Panc1 (cell line): Measurements from ENCODE around the gene NEK5. TPM values are rescaled to one million over a fixed set of nuclear protein-coding genes. Genes with fewer than 3 reads are reported as not detected.

Source experiments
- ATAC-seq: fragments of 200-7000 bp; cut with Tn5 transposase; 2 replicates; pipeline ENCODE4 v1.9.1; 2020; ENCODE audit warnings: mild to moderate bottlenecking, moderate library complexity
- BruUV-seq: library from RNA; stranded (reverse); fragments of 400-500 nt; replicated peaks from 2 replicates; lab custom pipeline; 2021; lab: Mats Ljungman, UMichigan
- CTCF ChIA-PET: fragments of 300-600 bp; sonication (Branson Sonifier 250); formaldehyde crosslinking; loops from one replicate; lab custom pipeline; 2022; ENCODE audit warnings: antibody characterized with exemption; lab: Charles Lee
- POLR2A ChIA-PET: fragments of 300-600 bp; sonication (Branson Sonifier 250); formaldehyde crosslinking; loops from one replicate; lab custom pipeline; 2022; ENCODE audit warnings: antibody characterized with exemption; lab: Charles Lee
- DNase-seq: peaks from one replicate; pipeline ENCODE4 v3.0.0-alpha.2; 2010; ENCODE audit warnings: low read depth, low spot score
- H3K27ac ChIP-seq: 2 replicates; pipeline ENCODE4 v1.5.1; 2011; ENCODE audit warnings: mild to moderate bottlenecking, low read length, inconsistent platforms
- H3K27me3 ChIP-seq: fragments of 200-500 bp; sonication (Bioruptor generic); 2 replicates; pipeline ENCODE4 v1.6.0; 2014; ENCODE audit warnings: low read length, inconsistent platforms; ENCODE audit not compliant: control insufficient read depth, insufficient read depth
- H3K36me3 ChIP-seq: fragments of 200-500 bp; sonication (Bioruptor generic); 2 replicates; pipeline ENCODE4 v1.5.1; 2014; ENCODE audit warnings: inconsistent platforms, mild to moderate bottlenecking, low read length, moderate library complexity; ENCODE audit not compliant: control insufficient read depth, insufficient read depth
- H3K4me1 ChIP-seq: 2 replicates; pipeline ENCODE4 v1.5.1; 2011; ENCODE audit warnings: inconsistent platforms, mild to moderate bottlenecking, low read length, moderate library complexity; ENCODE audit not compliant: control insufficient read depth, insufficient read depth
- H3K4me3 ChIP-seq, 2 experiments: 2 replicates each; pipeline ENCODE4 v1.5.1; 2011 to 2012; ENCODE audit warnings: low read depth in 2 of 2, low read length in 2 of 2, mild to moderate bottlenecking in 2 of 2, inconsistent platforms in 1 of 2, moderate library complexity in 1 of 2
- H3K9me3 ChIP-seq: fragments of 200-500 bp; sonication (Bioruptor generic); 2 replicates; pipeline ENCODE4 v1.5.1; 2014; ENCODE audit warnings: low read depth, mild to moderate bottlenecking, inconsistent platforms, low read length, moderate library complexity; ENCODE audit not compliant: control insufficient read depth, insufficient read depth
- POLR2AphosphoS5 ChIP-seq: IDR thresholded peaks from 2 replicates; pipeline ENCODE4 v1.6.1; 2012; ENCODE audit warnings: mild to moderate bottlenecking, low read depth, low read length, moderate library complexity
- SIN3A ChIP-seq: IDR thresholded peaks from 2 replicates; pipeline ENCODE4 v1.6.1; 2012; ENCODE audit warnings: low read depth, mild to moderate bottlenecking, low read length, moderate library complexity, borderline replicate concordance; ENCODE audit not compliant: insufficient read depth
- TCF7L2 ChIP-seq: IDR thresholded peaks from 2 replicates; pipeline ENCODE4 v1.6.1; 2011; ENCODE audit warnings: mild to moderate bottlenecking, low read depth, low read length, inconsistent platforms
- in situ Hi-C: cut with HindIII; loops from 2 replicates; pipeline ENCODE4 v1.10.0; 2016; ENCODE audit warnings: low sequenced_read_pairs, low pct_unique_long_range_greater_than_20kb
- intact Hi-C: fragments of 100-400 bp; cut with micrococcal nuclease; formaldehyde crosslinking; loops from one replicate; pipeline ENCODE4 v1.10.0; 2022; ENCODE audit not compliant: unreplicated experiment
- total RNA-seq: library from RNA; stranded (reverse); gene quantifications from one replicate; pipeline ENCODE4 v1.2.1, GENCODE V29; 2021; ENCODE audit not compliant: unreplicated experiment
- TF ChIP-seq, protein P1 (sequence below), 2 experiments: IDR thresholded peaks; 2 replicates each; pipeline ENCODE4 v1.6.1; 2011 to 2012; ENCODE audit warnings: low read depth in 2 of 2, control low read depth in 1 of 2, low read length in 1 of 2, mild to moderate bottlenecking in 1 of 2, moderate library complexity in 1 of 2; ENCODE audit not compliant: insufficient read depth in 1 of 2
- TF ChIP-seq, protein P2 (sequence below): fragments of 450-650 bp; IDR thresholded peaks from 2 replicates; pipeline ENCODE4 v1.5.1; 2017; ENCODE audit warnings: mild to moderate bottlenecking

The NEK5 gene
- total RNA-seq, 1 experiment from 2014 or later: 0.08 TPM

- in situ Hi-C loops (no loop called here), intact Hi-C loops (no loop called here)
- no peak for DNase-seq
- Histone ChIP-seq H3K4me1 (peaks cover 3% of the 10 kb centered on the region), H3K9me3 (no peaks in the 10 kb centered on the region), H3K36me3 (no peaks in the 10 kb centered on the region; the same call in 1 of the 2 replicates), H3K27me3 (no peaks in the 10 kb centered on the region), H3K4me3 (no peak overlapping the region), H3K27ac (no peak overlapping the region)
- ChIA-PET CTCF (no interaction called here), POLR2A (interaction anchor here (0.6 kb wide), 1 partner anchor 270 kb away, joined by 4 read pairs; no protein-coding TSS in a partner anchor)
- BruUV-seq: no TSS peak
- no peak for ATAC-seq
- TF ChIP-seq SIN3A: no peak
- TF ChIP-seq, protein P1, sequence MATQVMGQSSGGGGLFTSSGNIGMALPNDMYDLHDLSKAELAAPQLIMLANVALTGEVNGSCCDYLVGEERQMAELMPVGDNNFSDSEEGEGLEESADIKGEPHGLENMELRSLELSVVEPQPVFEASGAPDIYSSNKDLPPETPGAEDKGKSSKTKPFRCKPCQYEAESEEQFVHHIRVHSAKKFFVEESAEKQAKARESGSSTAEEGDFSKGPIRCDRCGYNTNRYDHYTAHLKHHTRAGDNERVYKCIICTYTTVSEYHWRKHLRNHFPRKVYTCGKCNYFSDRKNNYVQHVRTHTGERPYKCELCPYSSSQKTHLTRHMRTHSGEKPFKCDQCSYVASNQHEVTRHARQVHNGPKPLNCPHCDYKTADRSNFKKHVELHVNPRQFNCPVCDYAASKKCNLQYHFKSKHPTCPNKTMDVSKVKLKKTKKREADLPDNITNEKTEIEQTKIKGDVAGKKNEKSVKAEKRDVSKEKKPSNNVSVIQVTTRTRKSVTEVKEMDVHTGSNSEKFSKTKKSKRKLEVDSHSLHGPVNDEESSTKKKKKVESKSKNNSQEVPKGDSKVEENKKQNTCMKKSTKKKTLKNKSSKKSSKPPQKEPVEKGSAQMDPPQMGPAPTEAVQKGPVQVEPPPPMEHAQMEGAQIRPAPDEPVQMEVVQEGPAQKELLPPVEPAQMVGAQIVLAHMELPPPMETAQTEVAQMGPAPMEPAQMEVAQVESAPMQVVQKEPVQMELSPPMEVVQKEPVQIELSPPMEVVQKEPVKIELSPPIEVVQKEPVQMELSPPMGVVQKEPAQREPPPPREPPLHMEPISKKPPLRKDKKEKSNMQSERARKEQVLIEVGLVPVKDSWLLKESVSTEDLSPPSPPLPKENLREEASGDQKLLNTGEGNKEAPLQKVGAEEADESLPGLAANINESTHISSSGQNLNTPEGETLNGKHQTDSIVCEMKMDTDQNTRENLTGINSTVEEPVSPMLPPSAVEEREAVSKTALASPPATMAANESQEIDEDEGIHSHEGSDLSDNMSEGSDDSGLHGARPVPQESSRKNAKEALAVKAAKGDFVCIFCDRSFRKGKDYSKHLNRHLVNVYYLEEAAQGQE (IDR thresholded peaks at IDR 0.05; ENCODE audit: insufficient read depth in 1 of 2, low read depth in 2 of 2, low read length in 1 of 2): no peak
- no peak for TF ChIP-seq TCF7L2
- no peak for TF ChIP-seq POLR2AphosphoS5
- TF ChIP-seq, protein P2, sequence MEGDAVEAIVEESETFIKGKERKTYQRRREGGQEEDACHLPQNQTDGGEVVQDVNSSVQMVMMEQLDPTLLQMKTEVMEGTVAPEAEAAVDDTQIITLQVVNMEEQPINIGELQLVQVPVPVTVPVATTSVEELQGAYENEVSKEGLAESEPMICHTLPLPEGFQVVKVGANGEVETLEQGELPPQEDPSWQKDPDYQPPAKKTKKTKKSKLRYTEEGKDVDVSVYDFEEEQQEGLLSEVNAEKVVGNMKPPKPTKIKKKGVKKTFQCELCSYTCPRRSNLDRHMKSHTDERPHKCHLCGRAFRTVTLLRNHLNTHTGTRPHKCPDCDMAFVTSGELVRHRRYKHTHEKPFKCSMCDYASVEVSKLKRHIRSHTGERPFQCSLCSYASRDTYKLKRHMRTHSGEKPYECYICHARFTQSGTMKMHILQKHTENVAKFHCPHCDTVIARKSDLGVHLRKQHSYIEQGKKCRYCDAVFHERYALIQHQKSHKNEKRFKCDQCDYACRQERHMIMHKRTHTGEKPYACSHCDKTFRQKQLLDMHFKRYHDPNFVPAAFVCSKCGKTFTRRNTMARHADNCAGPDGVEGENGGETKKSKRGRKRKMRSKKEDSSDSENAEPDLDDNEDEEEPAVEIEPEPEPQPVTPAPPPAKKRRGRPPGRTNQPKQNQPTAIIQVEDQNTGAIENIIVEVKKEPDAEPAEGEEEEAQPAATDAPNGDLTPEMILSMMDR: no peak
Measured at GRCh38 chr13:52161181-52161646, 32.3 kb upstream of the NEK5 start.

DNA sequence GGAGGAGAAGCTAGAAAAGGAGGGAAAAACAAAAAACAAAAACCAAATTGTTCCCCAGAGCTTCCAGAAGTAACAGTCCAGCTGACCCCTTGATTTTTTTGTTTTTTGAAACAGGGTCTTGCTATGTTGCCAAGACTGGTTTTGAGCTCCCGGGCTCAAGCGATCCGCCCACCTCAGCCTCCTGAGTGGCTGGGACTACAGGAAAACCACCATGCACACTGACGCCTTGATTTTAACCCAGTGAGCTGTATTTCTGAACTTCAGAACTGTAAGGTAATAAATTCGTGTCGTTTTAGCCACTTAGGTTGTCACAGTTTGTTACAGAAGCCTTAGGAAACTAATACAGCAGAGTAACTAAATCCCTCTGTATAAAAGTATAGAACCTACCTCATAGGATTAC lies 31.6 kb upstream of the NEK5 start:
- Histone ChIP-seq H3K27me3 (no peaks in the 10 kb centered on the region), H3K4me3 (no peak overlapping the region), H3K4me1 (peaks cover 3% of the 10 kb centered on the region), H3K27ac (no peak overlapping the region), H3K36me3 (no peaks in the 10 kb centered on the region; the same call in 1 of the 2 replicates), H3K9me3 (no peaks in the 10 kb centered on the region)
- intact Hi-C loops (no loop called here), in situ Hi-C loops (no loop called here)
- no peak for ATAC-seq
- TF ChIP-seq, protein P2: no peak
- TF ChIP-seq SIN3A: no peak
- no peak for TF ChIP-seq TCF7L2
- TF ChIP-seq, protein P1 (IDR thresholded peaks at IDR 0.05; ENCODE audit: insufficient read depth in 1 of 2, low read depth in 2 of 2, low read length in 1 of 2): no peak
- no peak for TF ChIP-seq POLR2AphosphoS5
- no TSS peak for BruUV-seq
- ChIA-PET CTCF (interaction anchor here (0.6 kb wide), 1 partner anchor 290 kb away, joined by 7 read pairs; no protein-coding TSS in a partner anchor), POLR2A (interaction anchor here (0.6 kb wide), 1 partner anchor 270 kb away, joined by 4 read pairs; no protein-coding TSS in a partner anchor)
- DNase-seq: no peak
